NCI-H510A (cell line): ENCODE results near the gene WBP11.

Source experiments
- DNase-seq: peaks from one replicate; lab custom pipeline; 2025; lab: John Stamatoyannopoulos, UW

WBP11 gene

GRCh38 chr12:14824012-14824634 lies 20.8 kb upstream of the WBP11 start:
- DNase-seq = no peak

GRCh38 chr12:14814014-14814413 lies 10.7 kb upstream of the WBP11 start, which contains the start of gene SMCO3:
Gene SMCO3, minus strand, starts transcription at chr12:14814182. Its CDS starts 7,502 bp downstream, at chr12:14806680.
- DNase-seq = no peak

GRCh38 chr12:14811486-14811885 lies 8.2 kb upstream of the WBP11 start:
- no peak for DNase-seq

DNA sequence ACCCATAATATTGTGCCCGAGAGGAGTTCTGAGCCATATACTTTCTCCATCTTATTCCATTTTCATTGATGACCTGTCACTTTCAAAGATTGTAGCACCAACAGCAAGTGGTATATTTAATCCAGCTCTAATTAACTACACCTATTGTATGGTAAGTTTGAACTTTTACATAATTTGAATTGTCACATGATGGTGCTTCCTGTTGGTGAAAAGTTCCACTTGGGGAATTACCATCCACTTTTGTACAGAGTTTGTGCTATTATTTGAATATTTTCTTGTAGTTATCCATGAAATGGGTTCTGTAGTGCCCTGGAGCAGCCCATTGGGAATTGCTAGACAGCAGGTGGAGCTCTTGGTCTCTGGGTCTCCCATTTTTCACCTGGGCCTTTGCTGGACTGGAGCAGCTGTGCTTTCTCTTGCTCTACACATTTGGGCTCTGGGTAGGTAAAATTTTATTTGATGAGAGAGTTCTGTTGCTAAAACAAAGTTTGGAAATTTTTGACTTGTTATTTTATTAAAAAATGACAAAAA lies 7.7 kb upstream of the WBP11 start:
- no peak for DNase-seq

GRCh38 chr12:14810167-14810952 lies 7.1 kb upstream of the WBP11 start:
- DNase-seq = no peak

DNA sequence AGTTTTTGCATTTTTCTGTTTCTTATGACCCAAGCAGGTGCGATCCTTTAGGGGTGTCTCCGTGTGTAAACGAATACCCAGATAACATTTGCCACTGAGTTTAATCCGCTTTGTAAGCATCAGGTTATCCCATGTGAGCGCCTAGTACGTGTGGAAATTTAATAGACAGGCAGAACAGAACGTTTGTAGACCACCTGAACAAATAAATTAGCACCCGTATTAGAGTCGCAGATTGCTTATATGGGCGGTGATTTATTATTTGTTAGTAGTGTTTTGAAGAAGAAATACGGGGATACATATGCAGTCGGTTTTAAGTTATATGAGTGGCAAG lies 517 bp upstream of the WBP11 start:
- DNase-seq = no peak

- no peak for DNase-seq
Observed at GRCh38 chr12:14802721-14803010, 612 bp downstream of the WBP11 start.

DNA sequence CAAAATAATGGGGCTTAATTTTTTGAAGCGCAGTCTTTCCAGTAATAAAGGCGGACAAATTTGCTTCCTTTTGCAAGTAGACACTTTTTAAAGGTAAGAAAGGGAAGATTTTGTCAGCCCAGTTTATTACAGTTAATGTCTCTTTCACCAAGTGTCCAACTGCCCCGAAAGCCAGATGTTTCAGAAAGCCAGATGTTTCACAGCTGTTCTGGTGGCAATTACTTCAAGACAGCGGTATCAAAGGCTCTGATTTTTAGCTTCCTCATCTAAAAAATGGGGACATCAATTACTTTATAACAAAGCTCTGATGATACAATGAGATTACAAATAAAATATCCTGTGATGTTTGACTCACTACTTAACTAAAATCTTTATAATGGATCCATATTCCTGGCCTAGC lies 1.0 kb downstream of the WBP11 start:
- no peak for DNase-seq

DNA sequence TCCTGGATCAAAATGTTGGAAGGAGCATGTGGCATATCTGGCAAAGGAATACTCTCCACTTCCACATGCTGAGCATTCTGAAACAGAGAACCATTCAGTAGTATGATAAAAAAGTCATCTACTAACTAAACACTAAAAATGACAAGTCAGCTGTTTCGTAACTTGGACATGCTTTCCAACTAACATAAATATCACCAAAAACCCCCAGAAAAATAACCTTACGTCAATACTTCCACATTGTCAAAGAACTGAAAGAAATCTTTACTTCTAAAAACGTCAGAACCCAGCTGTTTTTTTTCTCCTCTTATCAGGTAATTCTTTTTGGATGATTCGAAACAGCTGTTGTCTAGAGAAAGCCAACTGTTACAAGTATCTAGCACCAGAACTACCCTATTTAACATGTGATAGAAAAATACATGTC lies 8.2 kb downstream of the WBP11 start:
- DNase-seq = no peak

DNA sequence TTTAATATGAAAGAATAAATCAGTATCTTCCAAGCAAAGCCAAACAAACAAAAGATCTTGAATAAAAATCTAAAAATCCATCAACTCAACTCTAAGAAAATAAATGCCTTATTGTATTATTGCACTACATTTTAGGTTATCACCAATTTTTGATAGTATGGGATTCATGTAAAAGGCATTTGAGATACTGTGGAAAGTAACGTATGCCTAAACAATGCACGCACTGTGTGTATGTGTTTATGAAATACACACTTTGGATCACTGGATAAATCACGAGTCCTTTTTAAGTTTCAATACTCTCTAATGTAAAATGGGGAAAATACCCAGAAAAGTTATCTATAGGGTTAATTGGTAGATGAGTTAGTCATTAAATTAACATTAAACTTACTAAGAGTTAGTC lies 17.7 kb downstream of the WBP11 start:
- no peak for DNase-seq

GRCh38 chr12:14784471-14784870 lies 18.8 kb downstream of the WBP11 start:
- no peak for DNase-seq

DNA sequence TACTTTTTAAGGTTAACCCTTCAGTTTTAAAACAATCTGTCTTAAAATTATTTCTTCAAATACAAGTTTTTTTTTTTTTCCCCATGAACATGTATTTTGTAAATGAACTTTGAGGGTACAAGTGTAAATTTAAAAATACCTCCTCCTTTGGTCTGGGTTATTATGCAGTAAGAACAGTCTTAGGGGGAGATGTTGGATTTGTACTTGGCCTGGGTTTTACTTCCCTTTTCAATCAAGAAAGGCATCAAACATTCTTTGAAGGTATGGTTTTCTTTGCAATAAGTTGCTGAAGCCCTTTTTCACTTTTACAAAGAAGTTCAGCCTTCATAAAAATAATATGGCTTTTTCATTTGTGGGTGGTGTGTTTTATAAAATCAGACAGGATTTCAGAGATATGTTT lies 20.5 kb downstream of the WBP11 start:
- DNase-seq = no peak

GRCh38 chr12:14781563-14781962 lies 21.7 kb downstream of the WBP11 start:
- DNase-seq = no peak

DNA sequence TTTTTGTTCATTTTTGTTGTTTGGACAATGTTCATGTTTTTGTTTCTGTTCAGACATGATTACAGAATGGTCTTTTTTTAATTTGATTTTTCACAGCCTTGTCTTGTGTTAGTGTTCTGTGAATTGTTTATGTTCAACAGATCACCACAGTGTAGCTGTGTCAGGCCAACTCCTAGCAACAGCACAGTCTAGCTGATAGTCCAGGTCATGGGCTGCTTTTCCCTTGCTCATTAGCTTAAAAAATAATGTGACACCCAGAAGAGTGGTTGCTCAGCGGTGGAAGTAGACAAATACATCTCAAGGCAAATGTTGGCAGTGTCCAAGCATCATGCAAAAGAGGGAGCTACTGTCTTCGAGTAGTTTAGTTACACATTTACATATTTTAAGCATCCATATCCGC lies 22.4 kb downstream of the WBP11 start:
- no peak for DNase-seq

- DNase-seq = no peak
Observed at GRCh38 chr12:14779834-14780233, 23.4 kb downstream of the WBP11 start.

DNA sequence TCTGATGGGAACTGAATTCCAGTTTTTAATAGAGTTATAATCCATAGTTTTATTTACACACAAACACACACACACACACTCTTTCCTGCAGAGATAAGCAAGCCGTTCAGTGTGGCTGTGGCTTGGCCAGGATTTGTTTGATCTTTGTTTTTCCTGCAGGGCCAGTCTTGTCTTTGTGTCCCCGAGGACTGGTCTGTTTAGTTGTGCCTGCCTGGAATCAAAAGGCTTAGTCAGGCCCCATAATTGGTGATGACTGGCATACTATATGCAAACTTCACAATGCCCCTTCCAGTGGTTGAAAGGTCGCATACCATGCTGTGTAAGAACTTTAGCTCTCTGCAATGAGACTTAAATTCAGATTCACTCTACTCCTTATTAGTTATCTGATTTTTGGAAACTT lies 26.0 kb downstream of the WBP11 start:
- DNase-seq = no peak

DNA sequence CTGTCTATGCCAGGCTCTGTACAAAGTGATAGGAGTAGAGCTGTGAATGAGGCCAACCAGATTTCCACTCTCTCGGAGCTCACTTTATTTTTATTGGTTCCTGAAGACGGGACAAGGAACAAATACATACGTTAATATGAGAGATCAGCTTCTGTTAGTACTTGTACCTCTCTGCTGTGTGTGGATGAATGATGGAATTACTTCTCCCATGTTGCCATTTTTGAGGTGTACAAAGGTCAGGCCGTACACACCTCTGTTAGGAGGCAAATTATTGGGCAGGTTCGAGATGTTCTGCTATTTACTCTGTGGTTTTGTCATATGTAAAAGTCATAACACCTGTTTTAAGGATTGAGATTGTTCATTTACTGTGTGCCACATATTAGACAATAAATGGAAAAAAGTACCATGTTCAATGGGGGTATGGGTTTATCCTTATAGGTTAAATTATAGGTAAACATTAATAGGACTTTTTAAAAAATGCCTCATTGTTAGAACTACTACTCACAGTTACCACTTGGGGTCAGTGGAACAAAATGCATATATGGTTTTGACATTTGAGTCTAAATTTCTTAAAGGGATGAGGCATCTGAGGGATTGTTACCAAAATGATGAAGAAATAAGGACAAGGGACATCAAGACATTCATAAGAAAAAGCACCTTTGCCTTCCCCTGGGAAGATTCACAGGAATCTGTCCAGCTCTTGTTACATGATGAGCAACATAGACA lies 26.9 kb downstream of the WBP11 start:
- no peak for DNase-seq

- DNase-seq = no peak
Observed at GRCh38 chr12:14775636-14775980, 27.7 kb downstream of the WBP11 start.

DNA sequence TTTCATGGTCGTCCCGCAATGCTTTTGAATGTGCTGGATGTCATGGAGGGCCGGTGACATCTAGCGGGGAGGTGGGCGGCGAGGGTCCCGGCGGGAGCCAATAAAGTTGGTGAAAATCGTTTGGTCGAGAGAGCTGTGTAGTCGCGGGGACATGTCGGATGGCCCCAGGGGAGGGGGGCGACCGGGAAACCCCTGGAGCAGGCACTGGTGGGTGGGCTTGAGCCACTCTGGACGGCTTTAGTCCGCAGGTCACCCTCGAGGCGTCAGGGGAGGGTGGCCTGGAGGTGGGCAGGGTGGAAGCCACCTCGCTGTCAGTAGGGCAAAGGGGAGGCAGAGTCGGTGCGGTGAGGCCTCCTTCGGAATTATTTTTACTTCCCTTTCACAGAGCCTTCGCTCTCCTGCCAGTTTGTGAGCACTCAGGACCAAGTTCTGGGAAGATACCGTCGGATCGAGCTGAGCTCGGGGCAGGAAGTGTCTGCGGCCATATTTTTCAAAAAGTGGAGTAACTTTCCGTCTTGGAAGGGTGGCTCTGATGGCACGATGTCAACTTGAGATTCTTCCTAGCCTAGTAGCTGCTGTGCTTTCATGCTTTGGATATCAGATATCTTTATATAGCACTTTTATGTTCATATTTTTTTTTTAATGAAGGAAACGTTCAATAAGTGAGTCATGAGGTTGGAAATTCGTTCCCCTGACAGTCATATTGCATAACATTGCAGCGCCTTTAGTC lies 28.2 kb downstream of the WBP11 start:
- no peak for DNase-seq

DNA sequence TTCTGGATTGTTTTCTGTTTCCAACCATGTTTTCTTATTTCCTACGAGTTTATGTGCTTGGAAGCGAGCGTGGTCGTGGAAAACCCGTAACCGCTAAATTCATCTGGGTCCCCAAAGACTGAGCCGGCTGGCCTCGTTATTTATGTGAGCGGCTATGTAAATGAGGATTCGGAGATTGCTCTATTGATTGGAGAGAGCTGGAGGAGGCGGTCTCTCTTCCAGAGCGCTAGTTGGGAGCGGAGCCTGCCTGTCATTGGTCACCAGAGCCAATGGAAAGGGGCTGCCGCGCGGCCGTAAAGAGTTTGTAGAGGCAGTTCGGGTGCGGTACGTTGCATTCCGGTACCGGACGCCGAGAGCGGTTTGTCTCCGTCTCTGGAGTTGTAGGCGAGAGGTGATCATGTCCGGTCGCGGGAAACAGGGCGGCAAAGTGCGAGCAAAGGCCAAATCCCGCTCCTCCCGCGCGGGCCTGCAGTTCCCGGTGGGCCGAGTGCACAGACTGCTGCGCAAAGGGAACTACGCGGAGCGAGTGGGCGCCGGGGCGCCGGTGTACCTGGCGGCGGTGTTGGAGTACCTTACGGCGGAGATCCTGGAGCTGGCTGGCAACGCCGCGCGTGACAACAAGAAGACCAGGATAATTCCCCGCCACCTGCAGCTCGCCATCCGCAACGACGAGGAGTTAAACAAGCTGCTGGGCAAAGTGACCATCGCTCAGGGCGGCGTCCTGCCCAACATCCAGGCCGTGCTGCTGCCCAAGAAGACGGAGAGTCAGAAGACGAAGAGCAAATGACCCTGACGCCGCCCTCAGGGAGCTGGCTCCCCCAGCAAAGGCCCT lies 29.0 kb downstream of the WBP11 start:
- no peak for DNase-seq

- DNase-seq = no peak
Observed at GRCh38 chr12:14773685-14774073, 29.6 kb downstream of the WBP11 start.

GRCh38 chr12:14772946-14773345 lies 30.3 kb downstream of the WBP11 start:
- no peak for DNase-seq
